B cell (primary cell): ENCODE results near the gene NOL4L. TPM values are rescaled to one million over a fixed set of nuclear protein-coding genes. Genes with fewer than 3 reads are reported as not detected.

Source experiments
- ATAC-seq: fragments of 200-7000 bp; cut with Tn5 transposase; one replicate; pipeline ENCODE4 v1.10.0; 2021; ENCODE audit warnings: low read depth, mild to moderate bottlenecking, moderate number of reproducible peaks, moderate library complexity
- CTCF ChIA-PET: fragments of 350-600 bp; sonication (Branson Sonifier 250); formaldehyde crosslinking; loops from one replicate; lab custom pipeline; 2021; ENCODE audit warnings: antibody characterized with exemption, inconsistent platforms; lab: Charles Lee
- POLR2A ChIA-PET: fragments of 350-600 bp; sonication (Branson Sonifier 250); formaldehyde crosslinking; loops from one replicate; lab custom pipeline; 2021; ENCODE audit warnings: antibody characterized with exemption; lab: Charles Lee
- DNase-seq: peaks from one replicate; pipeline ENCODE4 v3.0.0; 2013
- H2AFZ ChIP-seq: 2 replicates; pipeline ENCODE4 v1.6.1; 2012; ENCODE audit warnings: mild to moderate bottlenecking, low read depth, low read length; ENCODE audit not compliant: insufficient read depth, poor library complexity, severe bottlenecking
- H3K27ac ChIP-seq, 2 donors: 1 replicate in 1 of 2; 2 replicates in 1 of 2; pipeline ENCODE4 v1.5.1; 2012 to 2013; ENCODE audit warnings: low read length in 2 of 2, mild to moderate bottlenecking in 2 of 2, moderate library complexity in 1 of 2
- H3K27me3 ChIP-seq, 4 experiments: fragments of 200-600 bp in 1 of 4; sonication (generic) in 1 of 4; replicated peaks in 1 of 4; 1 replicate in 2 of 4; 2 replicates in 2 of 4; pipeline versions ENCODE4 v1.6.1 to v1.7.0; 2013 to 2016; ENCODE audit warnings: low read length in 3 of 4, mild to moderate bottlenecking in 2 of 4, mixed read lengths in 1 of 4, moderate library complexity in 1 of 4; ENCODE audit not compliant: insufficient read depth in 4 of 4, control insufficient read depth in 3 of 4; ENCODE audit errors: control extremely low read depth in 1 of 4
- H3K36me3 ChIP-seq, 2 experiments: replicated peaks in 1 of 2; 1 replicate in 1 of 2; 2 replicates in 1 of 2; pipeline versions ENCODE4 v1.6.1 to v1.7.1; 2013; ENCODE audit warnings: low read length in 1 of 2; ENCODE audit not compliant: insufficient read depth in 2 of 2, control insufficient read depth in 1 of 2; ENCODE audit errors: control extremely low read depth in 1 of 2, extremely low read depth in 1 of 2
- H3K4me1 ChIP-seq, 2 donors: fragments of 200-600 bp in 1 of 2; sonication (generic) in 1 of 2; 1 replicate in 1 of 2; 2 replicates in 1 of 2; pipeline versions ENCODE4 v1.5.1 to v1.6.1; 2013 to 2017; ENCODE audit warnings: low read length in 2 of 2; ENCODE audit not compliant: control insufficient read depth in 2 of 2, insufficient read depth in 2 of 2
- H3K4me2 ChIP-seq: replicated peaks from 2 replicates; pipeline ENCODE3; 2012; ENCODE audit warnings: mild to moderate bottlenecking, low read depth, low read length; ENCODE audit not compliant: poor library complexity, severe bottlenecking
- H3K4me3 ChIP-seq, 5 experiments: fragments of 200-600 bp in 1 of 5; sonication (generic) in 1 of 5; 1 replicate in 3 of 5; 2 replicates in 2 of 5; pipeline versions ENCODE4 v1.5.1 to v1.7.0; 2011 to 2016; ENCODE audit warnings: low read length in 4 of 5, mild to moderate bottlenecking in 4 of 5, low read depth in 2 of 5, control low read depth in 1 of 5, moderate library complexity in 1 of 5; ENCODE audit not compliant: insufficient read depth in 1 of 5; ENCODE audit errors: control extremely low read depth in 1 of 5, extremely low read depth in 1 of 5
- H3K79me2 ChIP-seq: fragments of 200-600 bp; sonication (generic); one replicate; pipeline ENCODE4 v1.6.0; 2016; ENCODE audit warnings: low read length; ENCODE audit not compliant: control insufficient read depth, insufficient read depth
- H3K9ac ChIP-seq: fragments of 200-600 bp; sonication (generic); 2 replicates; pipeline ENCODE4 v1.6.1; 2017; ENCODE audit warnings: mild to moderate bottlenecking, low read length, moderate library complexity
- H3K9me3 ChIP-seq, 3 donors: one replicate each; pipeline versions ENCODE4 v1.6.1 to v1.7.1; 2013; ENCODE audit warnings: low read length in 2 of 3; ENCODE audit not compliant: control insufficient read depth in 2 of 3, insufficient read depth in 1 of 3; ENCODE audit errors: control extremely low read depth in 1 of 3
- H4K20me1 ChIP-seq: 2 replicates; pipeline ENCODE4 v1.6.0; 2012; ENCODE audit warnings: mild to moderate bottlenecking, low read length; ENCODE audit not compliant: insufficient read depth, control insufficient read depth, poor library complexity, severe bottlenecking
- H3K27ac Mint-ChIP-seq: one replicate; pipeline ENCODE4 v1.8.0; 2021; ENCODE audit warnings: mixed read lengths
- H3K27me3 Mint-ChIP-seq: one replicate; pipeline ENCODE4 v1.8.0; 2021; ENCODE audit warnings: mixed read lengths
- H3K4me1 Mint-ChIP-seq: one replicate; pipeline ENCODE4 v1.8.0; 2021; ENCODE audit warnings: mixed read lengths
- H3K4me3 Mint-ChIP-seq: one replicate; pipeline ENCODE4 v1.8.0; 2021; ENCODE audit warnings: mixed read lengths
- H3K9me3 Mint-ChIP-seq: one replicate; pipeline ENCODE4 v1.8.0; 2022; ENCODE audit warnings: mixed read lengths; ENCODE audit not compliant: insufficient read depth
- CTCF ChIP-seq: fragments of 200-600 bp; IDR thresholded peaks from one replicate; pipeline ENCODE4 v1.8.0; 2022; ENCODE audit warnings: antibody characterized with exemption, mild to moderate bottlenecking
- EZH2 ChIP-seq: IDR thresholded peaks from 2 replicates; pipeline ENCODE4 v1.6.1; 2012; ENCODE audit warnings: borderline replicate concordance, low read depth, mild to moderate bottlenecking, moderate library complexity, low read length; ENCODE audit not compliant: insufficient read depth, poor library complexity, severe bottlenecking
- WGBS: methylation state at CpG from one replicate; pipeline ENCODE4 v1.1.5; 2013; ENCODE audit warnings: missing lambda C conversion rate; ENCODE audit not compliant: insufficient coverage; 5-methylcytosine and 5-hydroxymethylcytosine counted together
- intact Hi-C: fragments of 100-400 bp; cut with micrococcal nuclease; formaldehyde crosslinking; loops from one replicate; pipeline ENCODE4 v1.10.0; 2022
- polyA plus RNA-seq: library from polyadenylated mRNA; depleted of rRNA; stranded (reverse); fragments of >200 nt; gene quantifications from 2 replicates; pipeline ENCODE4 v1.2.3, GENCODE V29; 2012
- total RNA-seq, 2 donors: library from RNA; stranded (reverse); fragments of 120-200 nt in 1 of 2; gene quantifications; 1 replicate in 1 of 2; 2 replicates in 1 of 2; pipeline versions ENCODE4 v1.2.3 to v1.2.4, GENCODE V29; 2013 to 2022

Gene NOL4L
- total and polyA plus RNA-seq, 2 donors (not counting 1 experiment from before 2014, with no cell fraction given) = 6.5 to 7.9 TPM

GRCh38 chr20:32461836-32462600, 123.1 kb downstream of the NOL4L start:
- H3K27me3 ChIP-seq = no peaks in the 10 kb centered on the region
- POLR2A ChIA-PET = no interaction called here
- 89% methylated on average over 12 of the region's 17 CpGs for WGBS

More at GRCh38 chr20:32461836-32462600, 123.1 kb downstream of the NOL4L start:
- Mint-ChIP-seq H3K27me3 (no peaks in the 10 kb centered on the region), H3K27ac (no peak overlapping the region), H3K9me3 (no peaks in the 10 kb centered on the region), H3K4me1 (peaks cover 10% of the 10 kb centered on the region), H3K4me3 (no peak overlapping the region)
- no peak overlapping the region for H3K4me2 ChIP-seq
- no peak overlapping the region for H3K4me3 ChIP-seq
- H3K79me2 ChIP-seq = no peaks in the 10 kb centered on the region
- H3K36me3 ChIP-seq = no peaks in the 10 kb centered on the region
- DNase-seq = no peak
- TF ChIP-seq CTCF (no peak), EZH2 (no peak)
- no peak overlapping the region for H3K9ac ChIP-seq
- no peaks in the 10 kb centered on the region for H4K20me1 ChIP-seq
- H3K9me3 ChIP-seq = no peaks in the 10 kb centered on the region
- intact Hi-C loops = no loop called here
- no peak for ATAC-seq
- CTCF ChIA-PET = interaction anchor here (0.6 kb wide), 1 partner anchor 305 kb away, joined by 3 read pairs; no protein-coding TSS in a partner anchor
- H3K4me1 ChIP-seq = peaks cover 0 to 10% of the 10 kb centered on the region in 2 donors
- H2AFZ ChIP-seq = no peak overlapping the region
- no peak overlapping the region for H3K27ac ChIP-seq
